A204.1 (cell line): ENCODE measurements around the gene MMP21.

Experiments used
- FAIRE-seq: peaks from 2 replicates; lab custom pipeline; 2012; peaks lifted over from hg19 to GRCh38; lab: Jason Lieb, UNC

Gene MMP21, protein sequence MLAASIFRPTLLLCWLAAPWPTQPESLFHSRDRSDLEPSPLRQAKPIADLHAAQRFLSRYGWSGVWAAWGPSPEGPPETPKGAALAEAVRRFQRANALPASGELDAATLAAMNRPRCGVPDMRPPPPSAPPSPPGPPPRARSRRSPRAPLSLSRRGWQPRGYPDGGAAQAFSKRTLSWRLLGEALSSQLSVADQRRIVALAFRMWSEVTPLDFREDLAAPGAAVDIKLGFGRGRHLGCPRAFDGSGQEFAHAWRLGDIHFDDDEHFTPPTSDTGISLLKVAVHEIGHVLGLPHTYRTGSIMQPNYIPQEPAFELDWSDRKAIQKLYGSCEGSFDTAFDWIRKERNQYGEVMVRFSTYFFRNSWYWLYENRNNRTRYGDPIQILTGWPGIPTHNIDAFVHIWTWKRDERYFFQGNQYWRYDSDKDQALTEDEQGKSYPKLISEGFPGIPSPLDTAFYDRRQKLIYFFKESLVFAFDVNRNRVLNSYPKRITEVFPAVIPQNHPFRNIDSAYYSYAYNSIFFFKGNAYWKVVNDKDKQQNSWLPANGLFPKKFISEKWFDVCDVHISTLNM

GRCh38 chr10:125775491-125776106 is at the start of gene MMP21:
Gene MMP21, minus strand, starts transcription at chr10:125775821. Its CDS starts 0 bp downstream, at chr10:125775821.
- FAIRE-seq: no peak

DNA sequence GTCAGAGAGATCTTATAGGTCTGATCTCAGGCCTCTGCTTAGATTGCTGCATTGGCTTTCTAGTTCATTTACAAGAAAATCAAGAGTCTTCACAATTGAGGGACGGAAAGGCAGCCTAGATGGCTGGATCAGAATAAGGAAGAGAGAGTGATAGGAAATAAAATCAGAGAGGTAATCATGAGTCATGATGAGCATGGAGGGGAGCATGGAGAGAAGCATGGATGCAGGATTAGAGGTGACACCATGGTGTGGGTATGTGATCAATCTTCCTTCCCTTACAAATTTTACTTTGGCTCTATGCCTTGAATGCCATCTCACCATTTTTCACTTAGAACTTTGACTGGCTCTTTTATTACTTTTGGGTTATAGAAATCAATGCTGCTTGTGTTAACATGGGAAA is 49.1 kb upstream of the MMP21 start:
- FAIRE-seq: no peak

- no peak for FAIRE-seq
Observed at GRCh38 chr10:125823663-125824251, 48.1 kb upstream of the MMP21 start.

DNA sequence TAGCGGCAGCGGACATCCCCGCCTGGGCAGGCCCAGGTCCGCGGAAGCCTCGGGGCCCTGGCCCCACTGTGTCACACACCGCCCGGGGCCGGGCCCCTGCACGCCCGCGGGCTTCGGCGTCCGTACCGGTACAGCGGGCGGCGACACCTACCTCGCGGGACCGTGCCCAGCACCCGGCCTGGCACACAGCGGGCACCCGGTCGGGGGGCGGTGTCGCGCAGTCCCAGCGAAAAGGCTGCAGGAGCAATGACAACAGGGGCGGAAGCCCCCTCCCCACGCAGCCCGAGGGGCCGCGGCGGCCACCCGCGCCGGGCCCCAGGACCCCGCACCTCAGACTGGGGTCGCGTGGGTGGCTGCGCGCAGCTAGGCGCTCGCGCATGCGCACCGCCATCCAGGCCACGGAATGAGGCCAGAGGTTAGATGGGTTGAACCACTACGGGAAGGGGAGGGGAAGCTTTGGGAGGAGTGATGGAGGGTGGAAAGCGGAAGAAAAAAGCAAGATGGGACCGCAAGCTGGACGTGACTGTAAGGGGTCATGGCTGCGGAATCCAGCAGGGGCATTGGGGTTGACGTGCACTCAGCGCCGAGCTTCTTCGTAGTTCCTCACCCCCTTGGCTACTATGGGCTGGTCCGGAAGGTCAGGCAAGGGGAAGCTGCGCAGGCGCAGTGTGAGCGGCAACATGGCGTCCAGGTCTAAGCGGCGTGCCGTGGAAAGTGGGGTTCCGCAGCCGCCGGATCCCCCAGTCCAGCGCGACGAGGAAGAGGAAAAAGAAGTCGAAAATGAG is 47.4 kb upstream of the MMP21 start, which contains the start of the genes BCCIP and UROS:
Gene BCCIP, plus strand, starts transcription at position 669 of the 785 bp plus-strand sequence. Its CDS starts 12 bp downstream, at position 681.
Gene UROS, minus strand, starts transcription at position 381 of the 785 bp plus-strand sequence. CDS start 6,759 bp downstream, outside the sequence.
- no peak for FAIRE-seq

GRCh38 chr10:125820701-125821100 is 45.1 kb upstream of the MMP21 start:
- no peak for FAIRE-seq

- no peak for FAIRE-seq
Observed at GRCh38 chr10:125817337-125817946, 41.8 kb upstream of the MMP21 start.

GRCh38 chr10:125816548-125816947 is 40.9 kb upstream of the MMP21 start:
- FAIRE-seq: no peak

GRCh38 chr10:125815764-125816163 is 40.1 kb upstream of the MMP21 start:
- FAIRE-seq: no peak

DNA sequence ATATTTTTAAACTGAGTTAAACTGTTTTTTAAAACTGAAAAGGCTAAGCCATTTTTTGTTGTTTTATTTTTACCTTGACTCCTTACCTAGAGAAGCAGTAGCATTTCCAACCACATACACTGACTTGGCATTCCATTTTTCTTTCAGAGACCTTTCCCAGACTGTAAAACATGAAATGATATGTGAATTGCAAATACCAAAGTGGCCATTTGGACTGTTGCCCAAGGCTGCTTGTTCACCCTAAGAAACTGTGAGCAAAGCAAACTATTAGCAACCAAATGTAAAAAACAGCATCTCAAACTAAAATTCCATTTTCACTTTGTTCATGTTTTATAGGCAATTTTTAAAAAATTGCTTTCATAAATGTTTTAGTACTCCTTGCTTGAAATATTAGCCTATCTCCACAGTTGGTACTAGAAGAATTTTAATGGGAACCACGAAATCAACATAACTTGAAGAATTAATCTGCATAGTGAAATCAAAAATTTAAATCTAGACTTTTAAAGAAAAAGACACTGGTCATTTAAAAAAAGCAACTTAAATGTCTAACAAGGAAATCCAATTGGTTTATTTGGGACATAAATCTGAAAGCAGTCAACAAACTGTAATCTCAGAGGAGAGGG is 36.6 kb upstream of the MMP21 start:
- FAIRE-seq: no peak

DNA sequence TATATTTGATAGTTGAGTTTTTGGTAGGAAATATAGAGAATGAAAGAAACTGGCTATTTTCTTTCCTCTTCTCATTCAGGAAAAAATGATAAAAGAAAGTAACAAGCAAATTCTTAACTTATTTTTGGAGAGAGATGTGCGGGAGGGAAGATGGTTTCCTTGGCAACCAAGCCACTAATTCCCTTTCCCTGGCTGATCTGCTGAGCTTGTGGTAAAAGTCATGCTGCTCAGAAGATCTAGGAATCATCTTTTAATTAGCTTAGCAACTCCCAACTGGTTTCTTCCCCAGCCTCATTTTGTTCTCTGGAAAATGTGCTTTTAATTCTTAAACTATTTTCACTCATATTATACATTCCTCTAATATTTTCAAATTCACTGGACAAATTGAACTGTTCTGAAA is 35.6 kb upstream of the MMP21 start:
- no peak for FAIRE-seq

DNA sequence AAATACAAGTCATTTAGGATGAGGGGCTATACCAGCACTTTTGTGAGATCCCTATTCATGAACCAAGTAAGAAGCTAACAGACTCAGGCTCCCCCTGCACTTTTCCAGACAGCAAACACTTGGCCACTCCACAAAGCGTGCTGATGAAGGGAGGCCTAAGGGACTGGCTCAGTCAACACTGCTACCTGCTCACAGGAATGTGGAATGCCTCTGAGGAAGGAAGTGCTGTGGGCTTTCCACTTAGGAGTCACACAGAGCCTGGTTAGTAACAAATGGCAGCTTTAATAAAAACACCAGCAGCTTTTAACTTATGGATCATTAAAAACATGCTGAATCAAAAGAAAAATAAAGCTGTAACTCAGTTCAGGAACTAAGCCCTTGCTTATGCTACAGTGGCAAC is 32.4 kb upstream of the MMP21 start:
- no peak for FAIRE-seq

- no peak for FAIRE-seq
Observed at GRCh38 chr10:125802739-125803138, 27.1 kb upstream of the MMP21 start.

DNA sequence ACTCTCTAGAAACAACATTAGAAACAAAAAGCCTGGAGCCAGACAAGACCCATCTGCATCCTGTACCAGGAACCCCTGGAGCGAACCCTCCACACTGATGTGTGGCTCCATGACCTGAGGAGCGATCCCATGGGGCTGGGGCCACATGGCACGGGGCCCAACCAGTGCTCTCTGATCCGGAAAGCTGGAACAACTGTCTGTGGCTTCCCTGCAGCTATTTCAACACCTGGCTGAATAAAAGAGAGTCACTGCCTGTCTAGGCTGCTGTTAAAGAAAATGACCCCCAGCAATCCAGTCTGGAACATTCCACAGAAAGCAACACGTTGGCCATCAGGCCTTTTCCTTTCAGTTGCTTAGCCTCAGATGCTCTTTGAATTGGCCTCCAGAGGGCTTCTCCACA is 26.5 kb upstream of the MMP21 start:
- no peak for FAIRE-seq

DNA sequence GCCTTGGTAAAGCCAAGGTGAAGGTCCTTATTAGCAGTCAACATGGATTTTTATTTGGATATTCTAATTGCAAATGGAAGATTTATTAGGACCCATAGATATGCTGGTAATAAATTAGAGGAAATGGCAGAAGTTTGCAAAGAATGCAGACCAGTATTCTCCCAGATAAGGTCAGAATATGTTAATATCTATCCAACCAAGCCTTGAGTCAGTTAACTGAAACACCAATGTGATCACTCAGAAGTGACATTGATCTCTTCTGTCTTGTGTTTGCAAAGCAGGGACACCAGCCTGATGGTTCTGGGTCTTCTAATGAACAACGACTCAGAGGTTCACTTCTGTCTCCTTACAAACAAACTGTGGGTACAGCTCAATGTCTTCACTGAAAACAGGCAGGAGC is 26.0 kb upstream of the MMP21 start:
- no peak for FAIRE-seq

DNA sequence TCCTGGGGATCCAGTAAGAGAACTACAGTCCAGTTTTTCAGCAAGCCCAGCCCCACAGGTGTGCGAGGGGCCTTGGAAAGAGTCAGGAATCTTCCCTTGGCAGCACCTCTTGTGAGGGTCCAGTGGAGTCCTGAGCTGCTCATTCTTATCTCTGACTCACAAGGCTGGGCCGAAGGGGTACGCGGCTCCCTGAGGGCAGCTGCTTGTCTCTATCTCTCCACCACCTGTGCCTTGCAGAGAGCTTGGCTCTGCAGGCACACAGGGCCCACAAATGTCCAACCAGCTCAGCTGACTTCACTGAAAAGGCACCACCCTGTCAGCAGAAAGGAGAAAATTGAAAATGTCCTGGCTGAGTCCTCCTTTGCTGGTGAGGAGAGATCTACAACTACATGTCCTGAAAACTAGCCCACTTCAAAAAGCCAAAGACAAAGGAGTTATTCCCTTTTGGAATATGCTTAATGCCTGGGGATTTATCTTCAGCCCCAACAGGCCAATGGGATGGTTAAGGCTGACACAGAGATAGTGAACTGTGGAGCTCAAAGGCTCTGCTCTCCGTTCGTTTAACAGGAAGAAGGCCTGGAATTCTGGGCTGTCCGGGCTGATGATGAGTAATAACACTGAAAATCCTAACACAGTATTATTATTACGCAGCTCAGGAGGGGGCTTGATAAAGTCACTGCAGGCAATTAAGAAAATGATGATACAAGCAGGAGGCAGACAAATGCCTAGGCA is 24.0 kb upstream of the MMP21 start:
- no peak for FAIRE-seq

DNA sequence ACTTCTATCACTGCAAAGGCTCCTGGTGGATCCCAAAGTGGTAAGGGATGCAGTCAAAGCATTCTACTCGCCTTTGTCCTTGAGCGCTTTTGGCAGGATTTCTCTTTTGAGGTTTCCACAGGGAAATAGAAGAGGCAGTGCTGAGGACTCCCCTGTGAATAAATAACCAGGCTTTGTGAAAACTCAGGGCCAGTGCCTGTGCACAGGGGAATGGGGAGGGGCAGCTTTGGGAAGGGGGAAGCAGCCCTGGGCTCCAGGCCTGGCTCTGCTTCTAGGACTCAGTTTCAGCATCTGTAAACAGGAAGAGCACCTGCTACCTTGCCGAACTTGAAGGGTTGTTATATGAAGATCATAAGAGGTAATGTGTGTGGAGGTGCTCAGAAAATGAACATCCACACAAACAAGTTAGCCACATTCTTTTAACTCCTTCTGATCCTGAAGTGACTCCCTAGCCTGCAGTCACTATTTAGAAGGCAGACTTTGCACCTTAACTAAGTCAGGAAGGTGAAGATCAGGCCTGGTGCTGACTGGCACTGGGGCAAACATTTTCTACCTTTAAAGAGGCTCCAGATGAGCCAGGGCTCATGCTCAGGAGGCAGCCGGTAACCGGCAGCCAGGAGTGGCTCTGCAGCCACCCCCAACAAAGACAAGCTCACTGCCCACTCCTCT is 22.5 kb upstream of the MMP21 start:
- FAIRE-seq: no peak

DNA sequence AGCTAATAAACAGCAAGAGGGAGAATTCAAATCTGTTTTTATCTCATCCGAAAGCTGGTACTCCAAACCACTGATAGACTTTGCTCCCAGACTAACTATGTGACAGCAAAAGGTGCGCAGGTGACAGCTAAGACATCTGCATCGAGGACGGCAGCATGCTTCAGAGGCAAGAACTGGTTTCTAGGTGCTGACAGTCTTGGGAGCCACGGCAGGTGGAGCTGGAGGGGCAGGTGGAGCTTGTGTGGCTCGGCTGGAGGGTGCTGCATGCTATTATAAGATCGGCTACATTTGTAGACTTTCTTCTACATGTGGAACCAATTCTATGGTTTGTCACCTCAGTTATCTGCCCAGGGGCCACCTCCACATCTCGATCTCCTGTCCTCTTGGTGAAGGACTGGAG is 21.8 kb upstream of the MMP21 start:
- no peak for FAIRE-seq

DNA sequence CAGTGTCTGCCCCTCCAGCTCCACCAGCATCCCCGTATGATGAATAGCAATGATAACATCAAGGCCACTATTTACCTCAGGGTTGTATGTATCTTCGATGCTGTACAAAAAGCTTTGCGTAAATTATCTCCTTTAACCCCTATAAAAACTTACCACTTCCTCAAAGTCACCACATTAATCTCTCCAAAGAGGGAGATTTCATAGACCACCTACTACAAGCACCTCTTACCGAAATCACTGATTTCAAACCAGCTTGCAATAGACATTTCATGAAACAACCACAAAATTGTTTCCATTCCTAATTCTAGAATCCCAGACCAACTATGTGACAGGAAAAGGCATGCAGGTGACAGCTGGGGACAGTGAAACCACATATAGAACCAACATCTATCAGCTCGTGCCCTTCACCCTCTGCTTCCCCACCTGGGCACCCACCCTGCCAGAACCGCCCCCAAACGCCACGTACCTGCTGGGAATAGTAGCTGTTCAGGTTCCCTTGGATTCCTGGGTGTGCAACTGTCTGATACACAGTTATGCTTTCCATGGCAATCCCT is 20.1 kb upstream of the MMP21 start:
- FAIRE-seq: no peak

GRCh38 chr10:125795128-125795527 is 19.5 kb upstream of the MMP21 start:
- no peak for FAIRE-seq
